Right lobe of liver (tissue), 4 donors: Measurements from ENCODE around the gene EXOC3L2.

ENCODE experiments used
- CTCF ChIP-seq, 4 donors: fragments of 200-600 bp in 3 of 4; fragments of 450-650 bp in 1 of 4; IDR thresholded peaks; one replicate each; pipeline versions ENCODE4 v1.5.1 to v1.8.0; 2016 to 2022; ENCODE audit warnings: antibody characterized with exemption in 4 of 4, mild to moderate bottlenecking in 2 of 4
- POLR2A ChIP-seq: fragments of 450-650 bp; IDR thresholded peaks from one replicate; pipeline ENCODE4 v1.6.1; 2017; ENCODE audit warnings: antibody characterized with exemption, mild to moderate bottlenecking
- donor health status: DM: no; HTN: no; CAD: no.
- donor health status: DM: no; HTN: no; CAD: no.
- donor health status: DM: no; HTN: yes; CAD: no.

- TF ChIP-seq CTCF (IDR thresholded peaks at IDR 0.05) (no peak), POLR2A (peak; percentile 52)
Observed at GRCh38 chr19:45279587-45280192, 34.5 kb upstream of the EXOC3L2 start.
